Measurements from ENCODE around the gene ZNF263. TPM values are rescaled to one million over a fixed set of nuclear protein-coding genes. Genes with fewer than 3 reads are reported as not detected.

ZNF263 gene
- total RNA-seq, 1 experiment from 2014 or later, result 53.5 TPM

DNA sequence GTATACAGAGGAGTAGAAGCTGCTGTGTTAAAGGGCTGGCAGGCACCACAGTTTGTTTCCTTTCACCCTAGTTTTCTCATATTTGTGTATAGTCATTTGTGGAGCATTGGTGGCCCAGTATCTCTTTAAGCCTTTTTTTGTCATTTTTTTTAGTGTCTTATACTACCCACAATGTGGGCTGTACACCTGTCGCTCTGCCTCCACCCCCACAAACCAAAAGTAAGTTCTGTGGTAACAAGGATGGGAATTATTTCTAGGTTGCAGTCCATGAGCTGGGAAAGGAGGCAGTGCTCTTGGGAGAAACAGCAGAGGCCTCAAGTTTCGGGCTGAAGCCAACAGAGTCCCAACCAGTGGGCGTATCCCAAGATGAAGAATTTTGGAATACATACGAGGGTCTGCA is 28.2 kb downstream of the ZNF263 start:
- no peak overlapping the region for H3K4me3 ChIP-seq (ENCODE audit: low read depth in 2 of 2, low read length in 2 of 2)
- BruUV-seq (replicated peaks), result no TSS peak
- H3K27ac ChIP-seq (ENCODE audit: low read length), result no peak overlapping the region
- in situ Hi-C loops (cut with HindIII; ENCODE audit: low pct_unique_long_range_greater_than_20kb, low sequenced_read_pairs) (no loop called here), intact Hi-C loops (cut with micrococcal nuclease; ENCODE audit: unreplicated experiment) (no loop called here)
- no peaks in the 10 kb centered on the region for H3K27me3 ChIP-seq (ENCODE audit: control insufficient read depth, insufficient read depth, low read length)
- ATAC-seq, result no peak
- peaks cover 56% of the 10 kb centered on the region for H3K9me3 ChIP-seq (ENCODE audit: control insufficient read depth, insufficient read depth, low read depth, low read length)
- TF ChIP-seq, protein P1, sequence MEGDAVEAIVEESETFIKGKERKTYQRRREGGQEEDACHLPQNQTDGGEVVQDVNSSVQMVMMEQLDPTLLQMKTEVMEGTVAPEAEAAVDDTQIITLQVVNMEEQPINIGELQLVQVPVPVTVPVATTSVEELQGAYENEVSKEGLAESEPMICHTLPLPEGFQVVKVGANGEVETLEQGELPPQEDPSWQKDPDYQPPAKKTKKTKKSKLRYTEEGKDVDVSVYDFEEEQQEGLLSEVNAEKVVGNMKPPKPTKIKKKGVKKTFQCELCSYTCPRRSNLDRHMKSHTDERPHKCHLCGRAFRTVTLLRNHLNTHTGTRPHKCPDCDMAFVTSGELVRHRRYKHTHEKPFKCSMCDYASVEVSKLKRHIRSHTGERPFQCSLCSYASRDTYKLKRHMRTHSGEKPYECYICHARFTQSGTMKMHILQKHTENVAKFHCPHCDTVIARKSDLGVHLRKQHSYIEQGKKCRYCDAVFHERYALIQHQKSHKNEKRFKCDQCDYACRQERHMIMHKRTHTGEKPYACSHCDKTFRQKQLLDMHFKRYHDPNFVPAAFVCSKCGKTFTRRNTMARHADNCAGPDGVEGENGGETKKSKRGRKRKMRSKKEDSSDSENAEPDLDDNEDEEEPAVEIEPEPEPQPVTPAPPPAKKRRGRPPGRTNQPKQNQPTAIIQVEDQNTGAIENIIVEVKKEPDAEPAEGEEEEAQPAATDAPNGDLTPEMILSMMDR (IDR thresholded peaks at IDR 0.05), result no peak
- TF ChIP-seq POLR2AphosphoS5 (IDR thresholded peaks at IDR 0.05; ENCODE audit: low read depth, low read length), result no peak
- no peak for TF ChIP-seq TCF7L2 (IDR thresholded peaks at IDR 0.05; ENCODE audit: low read depth, low read length)
- TF ChIP-seq, protein P2, sequence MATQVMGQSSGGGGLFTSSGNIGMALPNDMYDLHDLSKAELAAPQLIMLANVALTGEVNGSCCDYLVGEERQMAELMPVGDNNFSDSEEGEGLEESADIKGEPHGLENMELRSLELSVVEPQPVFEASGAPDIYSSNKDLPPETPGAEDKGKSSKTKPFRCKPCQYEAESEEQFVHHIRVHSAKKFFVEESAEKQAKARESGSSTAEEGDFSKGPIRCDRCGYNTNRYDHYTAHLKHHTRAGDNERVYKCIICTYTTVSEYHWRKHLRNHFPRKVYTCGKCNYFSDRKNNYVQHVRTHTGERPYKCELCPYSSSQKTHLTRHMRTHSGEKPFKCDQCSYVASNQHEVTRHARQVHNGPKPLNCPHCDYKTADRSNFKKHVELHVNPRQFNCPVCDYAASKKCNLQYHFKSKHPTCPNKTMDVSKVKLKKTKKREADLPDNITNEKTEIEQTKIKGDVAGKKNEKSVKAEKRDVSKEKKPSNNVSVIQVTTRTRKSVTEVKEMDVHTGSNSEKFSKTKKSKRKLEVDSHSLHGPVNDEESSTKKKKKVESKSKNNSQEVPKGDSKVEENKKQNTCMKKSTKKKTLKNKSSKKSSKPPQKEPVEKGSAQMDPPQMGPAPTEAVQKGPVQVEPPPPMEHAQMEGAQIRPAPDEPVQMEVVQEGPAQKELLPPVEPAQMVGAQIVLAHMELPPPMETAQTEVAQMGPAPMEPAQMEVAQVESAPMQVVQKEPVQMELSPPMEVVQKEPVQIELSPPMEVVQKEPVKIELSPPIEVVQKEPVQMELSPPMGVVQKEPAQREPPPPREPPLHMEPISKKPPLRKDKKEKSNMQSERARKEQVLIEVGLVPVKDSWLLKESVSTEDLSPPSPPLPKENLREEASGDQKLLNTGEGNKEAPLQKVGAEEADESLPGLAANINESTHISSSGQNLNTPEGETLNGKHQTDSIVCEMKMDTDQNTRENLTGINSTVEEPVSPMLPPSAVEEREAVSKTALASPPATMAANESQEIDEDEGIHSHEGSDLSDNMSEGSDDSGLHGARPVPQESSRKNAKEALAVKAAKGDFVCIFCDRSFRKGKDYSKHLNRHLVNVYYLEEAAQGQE (IDR thresholded peaks at IDR 0.05; ENCODE audit: insufficient read depth in 1 of 2, low read depth in 2 of 2, low read length in 1 of 2), result no peak
- H3K36me3 ChIP-seq (ENCODE audit: control insufficient read depth, insufficient read depth, low read length), result no peaks in the 10 kb centered on the region
- POLR2A ChIA-PET, result no interaction called here
- CTCF ChIA-PET, result no interaction called here
- no peak for DNase-seq (ENCODE audit: low read depth, low spot score)
- no peaks in the 10 kb centered on the region for H3K4me1 ChIP-seq (ENCODE audit: control insufficient read depth, insufficient read depth, low read length)

DNA sequence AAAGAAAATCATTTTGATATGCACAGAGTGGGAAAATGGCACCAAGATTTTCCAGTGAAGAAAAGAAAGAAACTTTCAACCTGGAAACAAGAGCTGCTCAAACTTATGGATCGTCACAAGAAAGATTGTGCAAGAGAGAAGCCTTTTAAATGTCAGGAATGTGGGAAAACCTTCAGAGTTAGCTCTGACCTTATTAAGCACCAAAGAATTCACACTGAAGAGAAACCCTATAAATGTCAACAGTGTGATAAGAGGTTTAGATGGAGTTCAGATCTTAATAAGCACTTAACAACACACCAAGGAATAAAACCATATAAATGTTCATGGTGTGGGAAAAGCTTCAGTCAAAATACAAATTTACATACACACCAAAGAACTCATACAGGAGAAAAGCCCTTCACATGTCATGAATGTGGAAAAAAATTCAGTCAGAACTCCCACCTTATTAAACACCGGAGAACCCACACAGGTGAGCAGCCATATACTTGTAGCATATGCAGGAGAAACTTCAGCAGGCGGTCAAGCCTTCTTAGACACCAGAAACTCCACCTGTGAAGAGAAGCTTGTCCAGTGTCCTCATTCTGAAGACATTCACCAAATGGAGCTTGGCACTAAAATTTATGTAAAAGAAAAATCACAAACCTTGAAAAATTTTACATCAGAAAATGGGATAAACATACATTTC is 34.2 kb downstream of the ZNF263 start:
- DNase-seq (ENCODE audit: low read depth, low spot score) (no peak), ATAC-seq (no peak)
- Histone ChIP-seq H3K36me3 (ENCODE audit: control insufficient read depth, insufficient read depth, low read length) (0 out of 2 replicates have a peak, but pooled peaks cover 3% of the 10 kb centered on the region), H3K27ac (ENCODE audit: low read length) (no peak overlapping the region), H3K9me3 (ENCODE audit: control insufficient read depth, insufficient read depth, low read depth, low read length) (peaks cover 58% of the 10 kb centered on the region), H3K27me3 (ENCODE audit: control insufficient read depth, insufficient read depth, low read length) (no peaks in the 10 kb centered on the region), H3K4me3 (ENCODE audit: low read depth in 2 of 2, low read length in 2 of 2) (no peak overlapping the region), H3K4me1 (ENCODE audit: control insufficient read depth, insufficient read depth, low read length) (no peaks in the 10 kb centered on the region)
- ChIA-PET POLR2A (no interaction called here), CTCF (no interaction called here)
- in situ Hi-C loops (cut with HindIII; ENCODE audit: low pct_unique_long_range_greater_than_20kb, low sequenced_read_pairs) (no loop called here), intact Hi-C loops (cut with micrococcal nuclease; ENCODE audit: unreplicated experiment) (no loop called here)
- BruUV-seq (replicated peaks), result TSS peak; percentile 61
- TF ChIP-seq, protein P2 (IDR thresholded peaks at IDR 0.05; ENCODE audit: insufficient read depth in 1 of 2, low read depth in 2 of 2, low read length in 1 of 2), result no peak
- no peak for TF ChIP-seq POLR2AphosphoS5 (IDR thresholded peaks at IDR 0.05; ENCODE audit: low read depth, low read length)
- no peak for TF ChIP-seq TCF7L2 (IDR thresholded peaks at IDR 0.05; ENCODE audit: low read depth, low read length)
- TF ChIP-seq, protein P1 (IDR thresholded peaks at IDR 0.05), result no peak
- TF ChIP-seq SIN3A (IDR thresholded peaks at IDR 0.05; ENCODE audit: borderline replicate concordance, insufficient read depth, low read depth, low read length), result no peak
